Fibroblast of skin of scalp (primary cell): ENCODE results near the gene OR6C76. TPM values are rescaled to one million over a fixed set of nuclear protein-coding genes. Genes with fewer than 3 reads are reported as not detected.
"Not testable (repeated sequence)": the region's sequence is repeated elsewhere in the genome, so short reads cannot be mapped to it uniquely, and the experiment has no call there.

Source experiments
- DNase-seq: peaks from one replicate; pipeline ENCODE4 v3.0.0-alpha.2; 2013
- polyA plus RNA-seq, 2 experiments: library from polyadenylated mRNA; unstranded; fragments of 120-200 nt; gene quantifications; one replicate each; pipeline ENCODE4 v1.2.1, GENCODE V29; 2013; ENCODE audit not compliant: insufficient read length in 2 of 2

The OR6C76 gene
- not detected for polyA plus RNA-seq (2013, experiment 1 of 2; ENCODE audit: insufficient read length)
- not detected for polyA plus RNA-seq (2013, experiment 2 of 2; ENCODE audit: insufficient read length)

DNA sequence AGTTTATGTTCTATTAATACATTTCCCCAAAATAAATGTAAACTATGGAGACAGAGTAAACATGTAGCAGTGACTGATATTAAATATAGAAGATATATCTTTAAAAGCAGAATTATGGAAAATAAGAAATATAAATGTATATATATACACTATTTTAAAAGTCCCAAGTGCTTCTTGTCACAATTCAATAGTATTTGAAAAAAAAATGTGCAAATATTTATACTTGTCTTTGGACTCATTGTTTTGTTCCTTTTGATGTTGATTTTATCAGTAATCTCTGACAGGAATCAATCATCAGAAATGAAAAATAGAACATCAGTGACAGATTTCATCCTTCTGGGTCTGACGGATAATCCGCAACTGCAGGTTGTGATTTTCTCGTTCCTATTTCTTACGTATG lies at the start of gene OR6C76:
Gene OR6C76 (plus strand): TSS at position 301 of the 400 bp plus-strand sequence. CDS start 0 bp downstream, at position 301.
- DNase-seq = no peak

DNA sequence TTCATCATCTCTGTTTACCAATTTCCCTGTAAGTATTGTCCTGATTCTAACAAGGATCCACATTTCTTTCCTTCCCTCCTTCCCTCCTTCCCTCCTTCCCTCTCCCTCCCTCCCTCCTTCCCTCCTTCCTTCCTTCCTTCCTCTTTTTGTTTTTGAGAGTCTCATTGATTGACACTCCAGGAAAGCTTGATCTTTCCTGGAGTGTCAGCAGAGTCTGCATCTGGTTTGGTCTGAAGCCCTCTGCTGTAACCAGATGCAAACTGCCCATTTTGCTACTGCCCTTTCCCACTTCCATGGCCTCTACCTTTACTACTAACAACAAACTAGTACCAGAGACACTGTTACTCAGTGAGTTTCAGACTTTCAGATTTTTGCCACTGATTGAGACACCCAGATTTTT lies 40.2 kb upstream of the OR6C76 start:
- DNase-seq = no peak

DNA sequence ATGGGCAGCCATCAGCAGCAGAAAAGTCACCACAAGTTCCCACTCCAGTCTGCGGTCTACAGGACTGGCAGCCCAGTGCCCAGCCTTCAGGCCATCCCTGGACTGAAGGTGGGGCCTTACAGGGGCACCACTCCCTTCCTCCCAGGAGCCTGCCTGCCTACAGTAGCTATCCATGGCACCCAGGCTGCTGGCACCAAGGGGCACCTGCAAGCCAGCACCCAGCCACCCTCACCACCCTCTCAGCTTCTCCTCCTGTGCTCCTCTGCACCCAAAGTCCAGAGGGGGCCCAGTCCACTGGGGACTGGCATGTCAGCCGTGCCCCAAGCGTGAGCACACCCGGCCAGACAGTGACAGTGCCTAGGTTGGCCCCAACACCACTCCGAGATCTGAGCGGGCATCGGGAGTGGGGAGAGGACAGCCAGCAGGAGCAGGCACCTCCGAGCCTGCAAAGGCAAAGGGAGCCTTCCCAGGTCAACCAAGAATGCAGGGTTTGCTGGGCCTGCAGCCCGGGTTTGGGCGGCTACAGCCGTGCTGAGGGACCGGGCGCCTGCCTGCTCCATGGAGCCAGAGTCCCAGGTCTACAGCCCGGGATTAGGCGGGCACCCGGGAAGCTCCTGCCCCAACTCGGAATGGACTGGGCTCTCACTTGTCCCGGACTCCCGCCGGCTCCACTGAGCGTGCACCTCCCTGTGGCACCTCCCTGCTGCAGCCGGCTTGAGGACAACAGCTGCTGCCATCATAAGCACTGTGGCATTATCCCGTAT lies 33.8 kb upstream of the OR6C76 start:
- no peak for DNase-seq

DNA sequence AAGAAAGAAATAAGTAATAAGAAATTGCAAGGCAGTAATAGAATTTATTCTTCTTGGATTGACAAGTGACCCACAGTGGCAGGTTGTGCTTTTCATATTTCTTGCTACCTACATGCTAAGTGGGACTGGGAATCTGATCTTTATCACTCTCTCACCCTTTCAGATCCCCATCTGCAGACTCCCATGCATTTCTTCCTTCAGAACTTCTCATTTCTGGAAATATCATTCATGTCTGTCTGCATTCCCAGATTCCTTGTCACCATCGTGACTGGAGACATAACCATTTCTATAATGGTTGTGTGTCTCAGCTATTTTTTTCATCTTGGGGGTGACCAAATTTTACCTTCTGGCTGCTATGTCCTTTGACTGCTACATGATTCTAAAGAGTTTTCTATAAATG lies 29.7 kb upstream of the OR6C76 start:
- DNase-seq = no peak

DNA sequence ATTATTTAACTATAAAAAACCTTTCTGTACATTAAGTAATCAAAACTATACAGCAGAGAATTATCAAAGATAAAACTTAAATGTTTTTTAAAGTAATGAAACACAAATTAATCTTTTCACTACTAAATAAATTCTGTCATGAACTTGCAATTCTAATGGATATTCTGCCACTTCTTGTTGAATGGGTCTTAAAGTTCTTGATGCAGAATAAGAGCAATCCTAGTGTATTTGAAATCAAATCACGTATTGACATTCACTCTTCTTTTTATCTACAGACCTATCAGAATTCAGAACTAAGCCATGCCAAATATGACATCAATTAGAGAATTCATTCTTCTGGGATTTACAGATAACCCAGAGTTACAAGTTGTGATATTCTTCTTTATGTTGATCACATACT lies 25.8 kb upstream of the OR6C76 start, which contains the start of gene OR6C65:
Gene OR6C65 (plus strand): TSS at position 301 of the 400 bp plus-strand sequence. CDS start 0 bp downstream, at position 301.
- no peak for DNase-seq

DNA sequence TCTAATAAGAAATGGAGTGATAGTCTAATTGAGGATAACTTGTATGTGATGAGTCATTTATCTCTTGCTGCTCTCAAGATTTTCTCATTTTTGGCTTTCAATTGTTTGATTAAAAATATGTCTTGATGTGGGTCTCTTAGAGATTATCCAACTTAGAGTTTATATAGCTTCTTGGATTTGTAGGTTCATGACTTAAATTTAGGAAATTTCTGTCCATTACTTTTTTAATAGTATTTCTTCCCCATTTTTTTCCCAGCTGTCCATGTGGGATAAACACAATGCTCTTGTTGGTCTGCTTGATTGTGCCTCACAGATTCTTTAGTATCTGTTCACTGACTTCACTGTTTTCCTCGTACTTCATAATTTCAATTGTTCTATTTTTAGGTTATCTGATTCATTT lies 18.2 kb upstream of the OR6C76 start:
- no peak for DNase-seq

DNA sequence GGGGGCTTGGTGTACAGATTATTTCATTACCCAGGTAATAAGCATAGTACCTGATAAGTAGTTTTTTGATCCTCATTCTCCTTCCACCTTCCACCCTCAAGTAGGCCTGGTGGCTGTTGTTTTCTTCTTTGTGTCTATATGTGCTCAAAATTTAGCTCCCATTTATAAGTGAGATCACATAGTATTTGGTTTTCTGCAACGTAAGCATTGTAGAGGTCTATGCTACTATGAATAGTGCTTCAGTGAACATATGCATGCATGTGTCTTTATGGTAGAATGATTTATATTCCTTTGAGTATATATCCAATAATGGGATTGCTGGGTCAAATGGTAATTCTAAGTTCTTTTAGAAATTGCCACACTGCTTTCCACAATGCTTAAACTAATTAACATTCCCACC lies 16.9 kb upstream of the OR6C76 start:
- not testable (repeated sequence) for DNase-seq

DNA sequence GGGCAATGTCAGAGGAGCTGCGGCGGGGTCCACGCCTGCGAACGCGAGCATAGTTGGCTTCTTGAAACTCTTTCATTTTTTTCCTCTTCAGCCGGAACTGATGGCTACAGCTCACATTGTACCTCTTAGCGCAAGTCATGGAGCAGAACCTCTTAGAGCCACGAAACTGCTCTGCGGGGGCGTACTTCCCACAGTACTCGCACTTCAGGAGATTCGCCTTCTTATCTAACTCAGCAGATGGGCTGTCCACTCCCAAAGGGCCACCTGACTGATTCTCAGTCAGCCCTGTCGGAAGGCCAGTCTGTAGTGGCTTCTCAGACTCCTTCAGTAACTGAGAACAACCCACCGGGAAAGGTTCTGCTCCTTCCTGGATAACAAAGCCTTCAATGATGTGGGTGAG lies 13.9 kb upstream of the OR6C76 start:
- DNase-seq = not testable (repeated sequence)

DNA sequence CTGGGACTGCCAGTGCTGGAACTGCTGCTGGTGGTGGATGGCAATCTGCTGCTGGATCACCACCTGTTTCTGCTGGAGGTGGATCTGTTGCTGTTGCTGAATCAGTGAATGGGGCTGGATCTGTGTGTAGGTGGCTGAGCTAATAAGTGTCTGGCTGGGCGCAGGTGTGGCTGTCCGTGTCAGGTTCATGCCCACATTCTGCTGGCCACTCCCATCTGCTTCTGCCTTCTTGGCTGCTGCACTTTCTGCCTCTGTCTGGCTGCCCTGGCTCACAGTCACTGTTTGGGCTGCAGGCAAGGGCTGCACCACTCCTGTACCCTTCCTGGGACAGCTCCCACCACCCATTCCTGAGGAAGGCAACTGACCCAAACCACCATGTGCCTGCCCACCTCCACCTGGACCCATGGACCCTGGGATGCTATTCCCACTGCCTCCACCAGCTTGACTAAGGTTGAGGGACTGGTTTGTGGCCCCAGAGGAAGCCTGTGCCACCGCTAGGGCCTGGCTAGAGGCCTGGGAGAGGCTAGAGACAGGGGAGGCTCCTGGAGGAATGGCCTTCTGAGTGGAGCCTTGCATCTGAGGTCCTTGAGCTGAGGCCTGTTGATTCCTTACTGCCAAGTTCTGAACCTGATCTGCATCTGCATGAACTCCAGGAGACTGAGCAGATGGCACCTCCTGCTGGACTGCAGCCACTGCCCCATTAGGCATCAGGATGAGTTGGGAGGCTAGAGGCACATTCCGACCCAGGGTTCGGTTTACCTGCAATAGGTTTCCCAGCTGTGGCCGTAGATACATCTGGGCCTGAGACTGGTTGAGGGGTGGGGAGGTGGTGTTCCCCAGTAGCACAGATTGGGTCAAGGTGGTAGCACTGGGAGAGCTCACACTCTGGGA lies 12.3 kb upstream of the OR6C76 start:
- not testable (repeated sequence) for DNase-seq

DNA sequence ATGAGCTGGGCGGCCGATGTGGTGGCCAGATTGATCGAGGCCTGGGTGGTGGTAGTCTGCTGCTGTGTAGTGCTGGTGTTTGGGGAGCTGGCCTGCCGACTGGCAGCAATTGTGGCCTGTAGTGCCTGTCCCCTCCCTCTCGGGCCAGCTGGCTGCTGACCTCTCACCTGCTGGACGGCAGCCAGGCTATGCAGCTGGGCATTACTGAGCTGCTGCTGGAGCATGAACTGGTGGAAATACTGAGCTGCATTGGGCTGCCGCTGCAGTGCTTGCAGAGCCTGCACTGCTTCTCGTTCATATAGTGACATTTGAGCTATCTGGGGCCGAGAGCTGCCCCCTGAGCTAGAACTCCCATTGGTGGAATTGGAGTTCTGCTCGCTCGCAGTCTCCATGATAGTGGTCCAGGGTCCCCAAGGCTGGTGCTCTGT lies 11.6 kb upstream of the OR6C76 start:
- not testable (repeated sequence) for DNase-seq

DNA sequence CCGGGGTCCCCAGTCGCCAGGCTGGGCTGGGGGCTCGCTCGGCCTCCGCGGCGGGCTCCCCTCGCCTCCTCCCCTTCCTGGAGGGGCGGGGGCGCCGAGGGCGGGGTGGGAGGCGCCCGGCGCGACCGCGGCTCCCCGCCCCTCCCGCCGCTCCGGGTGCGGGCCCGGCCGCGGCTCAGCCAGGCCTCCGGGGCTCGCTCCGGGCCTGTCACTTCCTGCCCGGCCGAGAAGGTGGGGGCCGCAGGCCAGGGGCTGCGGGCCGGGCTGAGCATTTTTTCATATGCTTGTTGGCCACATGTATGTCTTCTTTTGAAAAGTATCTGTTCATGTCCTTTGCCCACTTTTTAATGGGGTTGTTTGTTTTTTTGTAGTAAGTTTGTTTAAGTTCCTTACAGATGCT lies 11.2 kb upstream of the OR6C76 start:
- not testable (repeated sequence) for DNase-seq

DNA sequence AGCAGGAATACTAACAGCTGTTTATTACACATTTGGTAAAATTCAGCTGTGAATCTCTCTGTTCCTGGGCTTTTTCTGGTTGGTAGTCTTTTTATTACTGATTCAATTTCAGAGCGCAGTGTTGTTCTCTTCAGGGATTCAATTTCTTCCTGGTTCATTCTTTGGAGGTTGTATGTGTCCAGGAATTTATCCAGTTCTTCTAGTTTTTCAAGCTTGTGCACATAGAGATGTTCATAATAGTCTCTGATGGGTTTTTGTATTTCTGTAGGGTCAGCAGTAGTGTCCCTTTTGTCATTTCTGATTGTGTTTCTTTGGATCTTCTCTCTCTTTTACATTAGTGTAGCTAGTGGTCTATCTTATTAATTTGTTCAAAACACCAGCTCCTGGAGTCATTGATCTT lies 9.1 kb upstream of the OR6C76 start:
- no peak for DNase-seq

DNA sequence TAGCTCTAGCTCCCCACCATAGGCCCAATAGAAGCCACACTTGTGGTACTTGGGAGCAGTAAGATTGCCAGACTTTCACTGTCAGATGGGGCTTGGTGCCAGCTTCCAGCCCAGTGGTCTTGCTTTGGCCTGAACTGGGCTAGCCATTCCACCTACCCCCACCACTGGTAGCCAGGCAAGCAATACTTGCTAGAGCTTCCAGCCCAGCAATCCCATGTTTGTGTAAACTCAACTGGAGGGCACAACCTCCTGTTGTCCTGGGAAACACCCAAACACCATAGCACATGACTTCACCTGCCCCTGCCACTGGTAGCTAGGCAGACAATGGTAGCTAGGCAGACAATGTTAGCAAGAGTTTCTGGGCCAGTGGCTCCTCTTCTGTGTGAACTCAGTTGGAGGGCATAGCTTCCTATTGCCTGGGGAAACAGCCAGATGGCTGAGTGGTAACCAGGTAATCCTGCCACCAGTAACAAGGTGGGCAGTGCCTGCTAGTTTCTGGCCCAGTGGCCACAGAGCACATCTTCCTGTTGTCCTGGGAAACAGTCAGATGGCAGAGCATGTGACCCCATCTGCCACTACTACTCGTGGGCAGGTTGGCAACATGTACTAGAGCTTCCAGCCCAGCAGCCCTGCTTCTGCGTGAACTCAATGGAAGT lies 5.6 kb upstream of the OR6C76 start:
- DNase-seq = no peak

DNA sequence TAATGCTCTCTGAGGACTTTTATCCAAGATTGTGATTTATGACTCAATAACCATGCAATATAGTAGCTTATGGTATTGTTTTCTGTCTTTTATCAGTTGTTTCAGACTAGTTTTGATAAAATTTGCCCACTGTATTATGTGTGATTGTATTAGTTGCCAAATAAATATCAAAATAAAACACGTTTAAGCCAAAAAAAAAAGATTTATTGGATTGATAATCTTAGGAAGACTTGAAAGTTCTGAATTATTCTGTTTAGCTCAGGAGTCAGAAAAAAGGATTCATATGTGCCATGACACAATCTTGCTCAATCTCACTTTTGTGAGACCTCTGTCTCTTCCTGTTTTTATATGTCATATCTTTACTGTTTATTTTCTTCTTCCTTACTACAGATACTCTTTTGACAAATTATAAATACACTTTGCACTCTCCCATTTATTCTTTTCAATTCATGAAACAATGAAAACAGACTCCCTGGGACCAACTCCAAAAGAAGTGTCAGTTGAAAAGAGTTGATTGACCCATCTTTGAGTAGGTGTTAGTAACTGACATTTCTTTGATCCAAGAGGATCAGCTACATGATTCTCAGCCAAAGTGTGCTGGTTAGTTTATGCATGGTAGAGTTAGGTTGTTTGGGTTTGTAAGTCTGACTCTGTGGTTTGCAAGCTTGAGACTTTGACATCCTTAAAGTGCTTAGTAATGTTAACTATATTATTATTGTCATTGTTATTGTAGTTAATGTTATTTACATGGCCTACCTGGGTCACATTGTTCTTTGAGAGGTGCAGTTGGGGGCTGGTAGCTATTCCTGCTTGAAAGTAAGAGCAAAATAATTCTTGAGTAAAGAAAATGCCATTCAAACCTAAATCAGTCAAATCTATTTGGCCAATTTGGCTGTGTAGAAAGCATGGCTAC lies 2.5 kb downstream of the OR6C76 start:
- no peak for DNase-seq

DNA sequence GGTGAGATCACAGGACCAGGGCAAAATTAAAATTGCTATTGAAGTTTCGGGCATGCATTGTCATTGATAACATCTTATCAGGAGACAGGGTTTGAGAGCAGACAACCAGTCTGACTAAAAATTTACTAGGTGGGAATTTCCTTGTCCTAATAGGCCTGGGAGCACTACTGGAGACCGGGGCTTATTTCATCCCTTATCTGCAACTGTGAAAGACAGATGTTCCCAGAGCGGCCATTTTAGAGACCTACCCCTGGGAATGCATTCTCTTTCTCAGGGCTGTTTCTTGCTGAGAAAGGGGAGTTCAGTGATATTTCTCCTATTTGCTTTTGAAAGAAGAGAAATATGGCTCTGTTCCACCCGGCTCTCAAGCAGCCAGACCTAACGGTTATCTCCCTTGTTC lies 15.2 kb downstream of the OR6C76 start:
- not testable (repeated sequence) for DNase-seq

DNA sequence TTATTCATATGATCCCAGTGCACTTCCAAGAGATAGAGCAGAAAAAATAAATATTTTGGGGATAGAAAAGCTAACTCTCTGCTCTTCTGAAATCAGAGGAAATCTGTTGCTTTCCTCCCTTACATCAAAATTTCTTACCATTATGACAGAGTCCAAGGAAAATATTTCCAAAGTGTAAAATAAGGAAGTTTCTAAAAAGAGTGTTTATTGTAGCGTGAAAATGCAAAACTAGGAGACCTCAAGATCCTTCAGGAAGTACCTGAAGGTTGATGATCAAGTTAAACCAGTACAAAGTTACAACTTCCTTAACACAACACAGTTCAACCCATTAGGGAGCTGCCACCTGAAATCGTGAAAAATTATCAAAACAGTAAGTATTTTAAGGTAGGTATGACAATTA lies 17.7 kb downstream of the OR6C76 start, which contains the start of gene OR6C2:
Gene OR6C2 (plus strand): TSS at position 301 of the 400 bp plus-strand sequence. CDS start 8,138 bp downstream, outside the sequence.
- no peak for DNase-seq

DNA sequence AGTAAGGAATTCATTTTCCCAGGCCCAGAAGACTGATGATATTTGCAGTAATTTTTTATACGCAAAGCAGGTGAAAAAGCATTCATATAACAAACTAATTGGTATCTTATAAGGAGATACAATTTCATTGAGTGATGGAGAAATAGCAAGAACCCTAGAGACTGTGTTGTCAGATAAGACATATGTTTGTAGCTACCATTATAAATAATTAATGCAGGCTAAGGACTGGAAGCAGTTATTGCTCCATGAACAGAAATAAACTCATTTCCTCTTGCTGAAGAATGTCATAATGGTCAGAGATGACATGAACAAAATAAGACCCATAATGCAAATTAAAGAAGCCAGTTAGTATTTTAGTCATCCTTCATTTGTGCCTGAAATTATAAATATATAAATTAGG lies 19.3 kb downstream of the OR6C76 start:
- DNase-seq = no peak

DNA sequence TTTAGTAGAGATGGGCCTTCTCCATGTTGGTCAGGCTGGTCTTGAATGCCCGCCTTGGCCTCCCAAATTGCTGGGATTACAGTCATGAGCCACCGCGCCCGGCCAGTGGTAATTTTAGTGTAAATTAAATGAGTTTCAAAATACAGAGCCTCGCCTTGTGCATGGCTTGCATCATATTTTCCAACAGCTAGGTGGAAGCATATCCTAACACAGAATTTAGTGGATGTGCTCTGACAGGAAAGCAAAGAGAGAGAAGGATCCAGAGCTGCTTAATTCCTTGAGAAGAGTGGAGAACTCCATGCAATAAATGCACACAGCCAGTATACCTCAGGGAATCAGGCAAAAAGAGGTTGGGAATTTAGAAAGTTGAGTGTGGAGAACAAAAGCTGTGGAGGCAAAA lies 20.3 kb downstream of the OR6C76 start:
- no peak for DNase-seq

DNA sequence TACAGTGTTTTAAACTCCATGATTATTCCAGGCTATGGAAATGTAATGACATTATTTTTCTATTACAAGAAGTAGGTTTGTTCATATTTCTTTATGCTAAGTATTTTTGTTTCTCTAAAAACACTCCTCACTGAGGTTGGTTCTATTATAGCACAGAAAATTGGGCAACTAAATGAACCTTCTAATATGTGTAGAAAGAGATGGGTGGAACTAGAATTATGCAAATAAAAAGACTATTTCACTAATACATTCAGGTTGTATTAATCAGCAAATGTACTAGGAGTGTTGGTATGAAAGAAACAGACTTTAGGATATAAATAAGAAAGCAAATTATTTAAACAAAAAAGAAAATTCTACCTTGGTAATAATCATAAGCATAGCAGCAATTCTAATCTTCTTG lies 22.8 kb downstream of the OR6C76 start:
- DNase-seq = no peak

DNA sequence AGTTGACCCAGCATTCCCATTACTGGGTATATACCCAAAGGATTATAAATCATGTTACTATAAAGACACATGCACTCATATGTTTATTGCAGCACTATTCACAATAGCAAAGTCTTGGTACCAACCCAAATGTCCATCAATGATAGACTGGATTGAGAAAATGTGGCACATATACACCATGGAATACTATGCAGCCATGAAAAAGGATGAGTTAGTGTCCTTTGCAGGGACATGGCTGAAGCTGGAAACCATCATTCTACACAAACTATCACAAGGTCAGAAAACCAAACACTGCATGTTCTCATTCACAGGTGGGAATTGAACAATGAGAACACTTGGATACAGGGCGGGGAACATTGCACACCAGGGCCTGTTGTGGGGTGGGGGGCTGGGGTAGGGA lies 38.9 kb downstream of the OR6C76 start:
- not testable (repeated sequence) for DNase-seq

DNA sequence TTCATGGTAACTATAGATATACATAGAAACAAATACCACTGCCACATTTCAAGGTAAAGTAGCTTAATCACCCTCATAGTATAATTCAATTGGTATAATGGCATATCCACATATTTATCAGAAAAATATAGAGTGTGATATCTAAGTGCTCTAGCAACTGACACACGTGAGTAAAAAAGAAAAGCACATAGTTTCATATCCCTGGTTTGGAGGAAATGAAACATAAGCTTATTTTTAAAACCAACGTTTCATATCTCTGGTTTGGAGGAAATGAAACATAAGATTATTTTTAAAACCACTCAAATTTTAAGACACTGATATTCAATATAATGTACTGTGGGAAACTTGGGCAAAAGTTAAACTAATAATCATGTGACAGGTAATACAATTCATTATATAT lies 41.8 kb downstream of the OR6C76 start:
- DNase-seq = no peak

DNA sequence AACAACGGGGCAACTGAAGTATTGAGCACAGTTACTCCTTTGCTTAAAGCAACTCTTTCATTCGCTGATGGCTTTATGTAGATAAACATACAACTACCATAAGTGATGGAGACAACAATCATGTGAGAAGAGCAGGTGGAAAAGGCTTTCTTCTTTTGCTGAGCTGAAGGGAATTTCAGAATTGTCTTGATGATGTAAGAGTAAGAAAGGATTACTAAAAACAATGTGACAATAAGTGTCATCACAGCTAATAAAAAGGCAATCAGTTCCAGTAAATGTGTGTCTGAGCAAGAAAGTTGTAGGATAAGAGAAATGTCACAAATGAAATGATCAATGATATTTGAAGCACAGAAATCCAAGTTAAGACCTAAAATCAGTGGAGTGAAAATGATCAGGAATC lies 43.2 kb downstream of the OR6C76 start:
- DNase-seq = no peak
